ENCODE results near the gene HIPK2.

Gene HIPK2

GRCh38 chr7:139648941-139649425 lies 128.8 kb downstream of the HIPK2 start:
- no peak for DNase-seq (ENCODE audit: low spot score)

- DNase-seq (ENCODE audit: low spot score) = no peak
These were observed 129.4 kb downstream of the HIPK2 start for GRCh38 chr7:139648391-139648861.

- DNase-seq (ENCODE audit: low spot score) = no peak
These were observed 129.9 kb downstream of the HIPK2 start for GRCh38 chr7:139647814-139648390.

GRCh38 chr7:139647085-139647484 lies 130.7 kb downstream of the HIPK2 start:
- no peak for DNase-seq (ENCODE audit: low spot score)

GRCh38 chr7:139646566-139646965 lies 131.2 kb downstream of the HIPK2 start:
- DNase-seq (ENCODE audit: low spot score) = no peak

GRCh38 chr7:139645572-139646523 lies 131.9 kb downstream of the HIPK2 start:
- peak; percentile 87 for DNase-seq (ENCODE audit: low spot score)

GRCh38 chr7:139643951-139644585 lies 133.7 kb downstream of the HIPK2 start:
- DNase-seq (ENCODE audit: low spot score) = no peak

GRCh38 chr7:139642283-139642682 lies 135.5 kb downstream of the HIPK2 start:
- DNase-seq (ENCODE audit: low spot score) = no peak

GRCh38 chr7:139641337-139641992 lies 136.3 kb downstream of the HIPK2 start:
- DNase-seq (ENCODE audit: low spot score) = no peak

- DNase-seq (ENCODE audit: low spot score) = no peak
These were observed 137.1 kb downstream of the HIPK2 start for GRCh38 chr7:139640681-139641080.

GRCh38 chr7:139639563-139639962 lies 138.2 kb downstream of the HIPK2 start:
- no peak for DNase-seq (ENCODE audit: low spot score)

GRCh38 chr7:139635526-139636302 lies 142.1 kb downstream of the HIPK2 start:
- DNase-seq (ENCODE audit: low spot score) = no peak

GRCh38 chr7:139634087-139634486 lies 143.7 kb downstream of the HIPK2 start:
- DNase-seq (ENCODE audit: low spot score) = no peak

GRCh38 chr7:139631520-139632031 lies 146.2 kb downstream of the HIPK2 start:
- no peak for DNase-seq (ENCODE audit: low spot score)

GRCh38 chr7:139630643-139631519 lies 146.9 kb downstream of the HIPK2 start:
- no peak for DNase-seq (ENCODE audit: low spot score)

- DNase-seq (ENCODE audit: low spot score) = no peak
These were observed 148.3 kb downstream of the HIPK2 start for GRCh38 chr7:139629392-139630082.

- DNase-seq (ENCODE audit: low spot score) = no peak
These were observed 150.0 kb downstream of the HIPK2 start for GRCh38 chr7:139627831-139628230.

GRCh38 chr7:139626817-139627216 lies 151.0 kb downstream of the HIPK2 start:
- DNase-seq (ENCODE audit: low spot score) = no peak

- peak; percentile 22 for DNase-seq (ENCODE audit: low spot score)
These were observed 154.3 kb downstream of the HIPK2 start for GRCh38 chr7:139623518-139623917.
